GM21619 (cell line): Measurements from ENCODE around the gene TSC2.

Source experiments
- ATAC-seq: cut with Tn5 transposase; IDR thresholded peaks from one replicate; pipeline ENCODE4 v1.9.1; 2021; ENCODE audit not compliant: unreplicated experiment

TSC2 gene

DNA sequence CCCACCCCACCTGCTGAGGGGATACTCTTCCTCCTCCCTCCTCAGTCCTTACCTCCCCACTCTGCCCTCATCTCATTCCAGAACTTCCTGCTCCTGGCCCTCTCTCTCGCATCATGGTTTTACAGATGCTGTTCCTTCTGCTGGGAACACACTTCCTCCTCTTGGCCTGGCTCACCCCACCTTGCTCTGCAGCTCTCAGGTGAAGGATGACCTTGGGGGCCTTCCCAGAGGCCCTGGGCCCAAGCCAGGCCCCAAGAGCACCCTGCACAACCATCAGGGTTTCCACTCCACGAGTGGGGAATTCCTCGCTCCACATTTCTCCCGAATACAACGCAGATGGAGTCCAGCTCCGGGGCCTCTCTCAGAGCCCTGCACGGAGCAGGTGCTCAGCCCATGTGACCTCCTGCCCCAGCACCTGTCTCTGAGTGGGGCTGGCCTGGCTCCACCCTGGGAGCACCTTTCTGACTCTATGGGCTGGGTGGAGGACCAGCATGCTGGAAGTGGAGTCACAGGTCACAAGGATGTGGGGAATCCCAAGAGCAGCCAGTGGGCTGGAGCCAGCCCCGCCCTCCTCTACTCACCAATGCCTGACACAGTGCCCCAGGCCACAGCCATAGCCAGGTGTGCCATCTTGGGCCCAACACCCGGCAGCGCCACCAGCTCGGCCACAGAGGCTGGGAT is 4.7 kb upstream of the TSC2 start:
- ATAC-seq, result no peak

GRCh38 chr16:2043667-2044451 is 3.9 kb upstream of the TSC2 start:
- ATAC-seq, result no peak

- no peak for ATAC-seq
These were observed 3.2 kb upstream of the TSC2 start for GRCh38 chr16:2044541-2044940.

DNA sequence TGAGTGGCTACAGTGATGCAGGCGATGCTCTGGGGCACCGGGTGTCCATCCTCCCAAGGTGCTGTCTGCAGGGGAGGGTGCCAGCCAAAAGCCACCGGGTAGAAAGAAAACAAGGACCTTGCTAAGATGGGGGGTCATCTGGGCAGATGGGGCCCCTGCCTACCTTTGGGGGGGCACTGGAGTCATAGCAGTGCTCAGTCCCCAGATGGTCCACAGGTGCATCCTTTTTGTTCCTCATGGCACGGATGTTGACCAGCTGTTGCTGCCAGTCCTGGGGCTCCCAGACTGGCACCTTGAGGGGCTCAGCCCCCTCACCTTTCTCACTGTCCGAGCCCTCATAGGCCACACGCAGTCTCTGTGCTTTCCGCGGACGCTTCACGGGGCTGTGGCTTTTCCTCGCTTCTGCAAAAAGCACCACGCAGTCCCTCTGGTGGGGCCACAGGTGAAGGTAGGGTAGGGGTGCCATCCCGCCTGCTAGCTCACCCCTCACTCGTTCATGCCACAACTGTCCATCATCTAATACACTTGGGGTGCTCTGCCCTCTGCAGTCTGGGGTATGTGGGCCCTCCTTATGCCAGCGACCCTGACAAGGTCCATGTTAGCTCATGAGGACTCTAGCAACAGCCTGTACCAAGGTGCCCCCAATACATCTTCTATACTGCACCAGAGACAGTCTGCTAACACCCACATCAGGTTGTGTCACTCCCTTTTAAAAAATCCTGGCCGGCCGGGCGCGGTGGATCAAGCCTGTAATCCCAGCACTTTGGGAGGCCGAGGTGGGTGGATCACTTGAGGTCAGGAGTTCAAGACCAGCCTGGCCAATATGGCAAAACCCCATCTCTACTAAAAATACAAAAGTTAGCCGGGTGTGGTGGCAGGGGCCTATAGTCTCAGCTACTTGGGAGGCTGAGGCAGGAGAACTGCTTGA is 1.6 kb upstream of the TSC2 start:
- ATAC-seq, result no peak

DNA sequence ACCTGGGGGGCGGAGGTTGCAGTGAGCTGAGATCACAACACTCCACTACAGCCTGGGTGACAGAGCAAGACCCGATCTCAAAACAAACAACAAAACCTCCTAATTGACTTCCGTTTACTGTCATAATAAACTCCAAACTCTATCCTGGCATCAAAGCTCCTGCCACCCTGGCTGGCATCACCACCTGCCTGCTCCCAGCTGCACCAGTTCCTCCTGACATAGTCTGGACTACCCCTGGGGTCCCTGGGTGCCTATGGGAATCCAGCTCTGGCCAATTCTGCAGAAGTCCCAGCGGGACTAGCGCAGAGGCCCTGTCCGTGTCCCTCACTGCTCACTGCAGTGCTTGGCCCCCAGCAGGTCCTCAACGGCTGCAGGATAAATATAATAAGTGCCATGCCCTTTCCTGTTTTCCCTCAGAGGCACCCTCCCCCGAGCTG is 874 bp upstream of the TSC2 start:
- ATAC-seq, result no peak

DNA sequence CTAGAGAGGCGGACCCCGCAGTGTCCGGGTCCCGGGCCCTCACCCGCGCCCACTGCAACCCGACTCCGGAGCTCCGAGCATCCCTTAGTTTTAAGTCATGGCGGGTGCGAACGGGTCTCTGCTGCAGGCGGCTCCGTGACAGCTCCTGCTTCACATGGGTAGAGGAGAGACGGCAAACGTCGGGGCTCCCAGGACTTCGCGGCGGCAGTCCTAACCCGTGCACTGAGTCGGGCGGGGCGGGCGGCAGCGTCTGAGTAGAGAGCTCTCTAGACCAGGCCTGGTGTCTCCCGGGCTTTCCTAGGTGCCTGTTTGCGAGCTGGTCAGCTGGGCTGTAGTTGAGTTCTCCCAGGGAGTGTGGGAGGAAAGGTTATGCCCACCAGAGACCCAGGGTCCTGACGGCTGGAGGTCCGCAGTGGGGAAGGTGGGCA is 345 bp downstream of the TSC2 start:
- peak; percentile 6 for ATAC-seq

DNA sequence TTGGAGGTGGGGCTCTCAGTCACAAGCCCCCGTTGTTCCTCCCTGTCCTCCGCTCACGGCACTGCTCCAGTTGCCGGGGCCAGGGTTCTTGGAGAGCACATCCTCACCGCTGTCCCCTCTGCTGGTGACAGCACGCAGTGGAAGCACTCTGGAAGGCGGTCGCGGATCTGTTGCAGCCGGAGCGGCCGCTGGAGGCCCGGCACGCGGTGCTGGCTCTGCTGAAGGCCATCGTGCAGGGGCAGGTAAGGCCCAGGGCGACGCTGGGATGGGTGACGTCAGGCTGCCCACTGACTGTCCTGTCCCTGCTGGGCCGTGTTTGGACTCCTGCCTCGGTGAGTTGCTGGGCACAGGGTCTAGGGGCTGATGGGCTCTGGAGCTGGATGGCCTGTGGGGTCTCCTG is 5.4 kb downstream of the TSC2 start:
- ATAC-seq, result no peak

DNA sequence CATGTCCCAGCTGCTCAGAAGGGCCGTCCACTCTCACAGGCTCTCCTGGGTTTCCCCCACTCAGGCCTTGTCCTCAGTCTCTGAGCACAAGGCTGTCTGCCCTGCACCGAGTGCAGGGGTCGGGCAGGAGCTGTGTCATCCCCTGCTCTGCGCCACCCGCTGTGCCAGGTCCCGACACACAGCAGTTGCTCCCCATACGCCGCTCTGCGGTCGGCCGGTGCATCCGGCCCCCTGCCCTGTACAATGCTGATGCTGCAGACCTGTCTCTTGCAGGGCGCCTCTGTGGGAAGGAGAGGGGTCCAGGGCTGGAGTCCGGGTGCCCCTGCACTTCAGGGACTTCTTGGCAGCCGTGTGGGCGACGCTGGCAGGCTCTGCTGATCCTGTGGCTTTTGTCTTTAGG is 6.1 kb downstream of the TSC2 start:
- ATAC-seq, result no peak

DNA sequence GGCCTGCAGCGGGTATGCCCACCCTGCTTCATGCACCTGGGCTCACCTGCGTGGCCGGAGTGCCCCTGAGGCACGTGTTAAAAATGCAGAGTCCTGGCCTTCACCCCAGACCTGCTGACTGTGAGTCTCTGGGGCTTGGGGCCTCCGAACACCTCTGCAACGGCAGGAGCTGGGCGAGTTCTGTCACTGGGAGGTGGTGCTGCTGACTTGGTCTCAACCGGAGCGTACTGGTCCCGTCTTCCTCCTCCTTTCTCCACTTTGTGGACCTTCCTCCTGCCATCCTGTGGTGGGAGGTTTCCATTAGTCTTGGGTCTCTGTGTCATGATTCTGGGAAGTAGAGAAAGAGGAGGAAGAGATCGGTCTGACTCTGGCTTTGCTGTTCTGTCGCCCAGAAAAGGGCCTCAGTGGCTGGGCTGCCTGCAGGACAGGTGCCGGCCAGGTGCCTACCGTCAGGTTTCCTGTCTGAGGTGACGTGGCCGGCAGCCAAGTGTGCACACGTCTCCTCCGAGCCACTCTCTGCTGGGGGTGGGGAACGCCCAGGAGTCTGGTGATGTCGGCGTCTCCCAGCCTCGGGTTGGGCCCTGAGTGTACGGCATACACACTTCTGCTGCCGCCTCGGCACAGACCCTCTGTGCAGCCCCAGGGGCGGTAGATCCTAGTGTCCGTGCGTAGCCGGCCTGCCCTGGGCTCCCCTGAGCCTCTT is 6.9 kb downstream of the TSC2 start:
- ATAC-seq, result no peak

- no peak for ATAC-seq
These were observed 8.3 kb downstream of the TSC2 start for GRCh38 chr16:2056077-2056476.

DNA sequence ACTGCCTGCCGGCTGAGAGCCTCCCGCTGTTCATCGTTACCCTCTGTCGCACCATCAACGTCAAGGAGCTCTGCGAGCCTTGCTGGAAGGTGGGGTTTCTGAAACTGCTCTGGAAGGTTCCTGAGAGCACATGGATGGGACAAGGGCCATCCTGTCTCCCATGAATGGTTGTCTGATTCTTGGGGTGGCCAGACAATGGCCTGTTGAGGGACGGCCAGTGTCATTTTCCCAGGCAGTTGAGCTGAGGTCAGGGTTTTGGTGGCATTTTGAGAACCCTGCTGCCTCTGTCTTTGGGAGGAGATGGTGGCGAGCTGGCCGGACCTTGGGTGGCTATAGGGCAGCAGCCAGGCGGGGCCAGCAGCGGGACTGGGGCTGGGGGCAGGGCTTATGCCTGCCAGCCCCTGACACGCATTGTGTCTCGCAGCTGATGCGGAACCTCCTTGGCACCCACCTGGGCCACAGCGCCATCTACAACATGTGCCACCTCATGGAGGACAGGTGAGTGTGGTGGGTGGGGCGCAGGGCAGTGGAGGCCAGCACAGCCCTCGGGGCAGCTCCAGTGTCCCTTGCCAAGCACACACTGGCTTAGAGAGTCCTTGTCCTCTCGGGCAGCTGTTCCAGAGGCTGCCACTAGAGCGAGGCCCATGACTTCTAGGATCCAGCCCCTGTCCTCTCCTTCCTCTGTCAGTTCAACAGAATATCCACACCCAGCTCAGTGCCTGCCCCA is 9.1 kb downstream of the TSC2 start:
- ATAC-seq, result no peak

DNA sequence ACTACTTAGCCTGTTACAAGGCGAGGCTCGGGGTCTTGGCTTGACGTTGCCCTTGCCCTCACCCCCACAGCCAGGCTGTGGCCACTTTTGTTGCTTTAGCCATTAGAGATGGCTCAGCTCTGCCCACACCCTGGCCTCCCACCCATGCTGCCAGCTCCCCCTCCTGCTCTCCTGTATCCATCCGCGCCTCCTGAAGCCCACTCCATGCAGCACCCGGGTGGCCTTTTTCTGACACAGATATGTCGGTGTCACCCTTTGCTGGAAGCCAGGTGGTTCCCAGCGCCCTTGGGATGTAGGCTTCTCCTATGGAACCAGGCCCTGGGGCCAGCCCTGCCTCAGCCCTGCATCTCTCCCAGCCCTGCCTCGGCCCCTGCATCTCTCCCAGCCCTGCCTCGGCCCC is 9.7 kb downstream of the TSC2 start:
- no peak for ATAC-seq

DNA sequence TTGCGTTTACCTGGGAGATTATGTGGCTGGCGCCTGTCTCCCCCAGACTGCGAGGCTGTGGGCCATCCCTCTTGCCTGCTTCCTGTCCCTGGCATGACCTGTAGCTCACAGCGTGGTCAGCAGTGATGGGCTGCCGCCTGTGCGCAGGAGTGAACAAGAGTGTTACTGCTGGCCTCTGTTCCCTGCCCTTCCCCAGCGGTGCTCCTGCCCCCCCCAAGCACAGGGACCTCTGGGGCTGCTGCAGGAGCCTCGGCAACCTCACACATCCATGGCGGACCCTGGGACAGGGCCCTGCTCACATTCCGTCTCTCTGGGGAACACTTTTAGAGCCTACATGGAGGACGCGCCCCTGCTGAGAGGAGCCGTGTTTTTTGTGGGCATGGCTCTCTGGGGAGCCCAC is 10.6 kb downstream of the TSC2 start:
- no peak for ATAC-seq

DNA sequence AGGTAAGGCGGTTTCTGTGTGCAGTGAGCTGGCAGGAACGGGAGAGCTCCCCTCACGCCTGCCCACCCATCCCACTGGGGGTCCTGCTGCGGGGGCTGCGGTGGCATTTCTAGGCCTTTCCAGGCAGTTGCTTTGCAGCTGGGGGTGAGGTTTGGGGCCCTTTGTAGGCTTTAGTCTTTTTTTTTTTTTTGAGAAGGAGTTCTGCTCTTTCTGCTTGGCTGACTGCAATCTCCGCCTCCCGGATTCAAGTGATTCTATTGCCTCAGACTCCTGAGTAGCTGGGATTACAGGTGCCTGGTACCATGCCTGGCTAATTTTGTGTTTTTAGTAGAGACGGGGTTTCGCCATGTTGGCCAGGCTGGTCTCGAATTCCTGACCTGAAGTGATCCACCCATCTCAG is 11.1 kb downstream of the TSC2 start:
- ATAC-seq, result no peak

- ATAC-seq, result no peak
These were observed 12.6 kb downstream of the TSC2 start for GRCh38 chr16:2060346-2060745.

- ATAC-seq, result no peak
These were observed 13.2 kb downstream of the TSC2 start for GRCh38 chr16:2061023-2061422.

DNA sequence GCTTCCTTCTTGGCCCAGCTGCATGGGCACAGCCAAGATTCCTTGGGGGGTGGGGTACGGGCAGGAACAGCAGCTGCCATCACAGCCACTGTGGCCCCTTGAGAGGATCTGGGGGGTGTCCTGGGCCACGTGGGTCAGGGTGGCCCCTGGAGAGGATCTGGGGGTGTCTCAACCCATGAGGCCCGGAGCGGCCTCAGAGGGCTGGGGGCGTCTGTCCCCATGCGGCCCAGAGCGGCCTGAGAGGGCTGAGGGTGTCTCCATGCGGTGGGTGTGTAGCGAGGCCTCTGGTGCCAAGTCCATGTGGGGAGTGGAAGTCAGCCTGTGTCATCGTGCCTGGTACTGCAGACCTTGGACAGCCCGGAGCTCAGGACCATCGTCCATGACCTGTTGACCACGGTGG is 13.7 kb downstream of the TSC2 start:
- no peak for ATAC-seq

DNA sequence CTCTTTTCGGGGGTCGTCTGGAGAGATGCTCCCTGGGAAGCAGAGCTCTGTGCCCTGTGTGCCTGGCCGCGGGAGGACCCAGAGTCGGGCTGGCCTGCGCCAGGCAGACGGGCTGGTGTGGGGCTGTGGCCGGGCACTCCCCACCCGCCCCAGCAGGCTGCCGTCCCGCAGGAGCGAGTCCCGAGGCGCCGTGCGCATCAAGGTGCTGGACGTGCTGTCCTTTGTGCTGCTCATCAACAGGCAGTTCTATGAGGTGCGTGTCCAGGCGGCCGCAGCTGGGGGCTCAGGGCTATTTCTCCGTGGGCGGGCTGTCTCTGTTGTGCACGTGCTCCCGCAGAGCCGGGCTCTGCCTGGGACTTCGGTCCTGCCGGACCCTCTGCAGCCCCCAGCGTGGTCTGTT is 15.0 kb downstream of the TSC2 start:
- ATAC-seq, result no peak

- ATAC-seq, result no peak
These were observed 16.1 kb downstream of the TSC2 start for GRCh38 chr16:2063861-2064260.

DNA sequence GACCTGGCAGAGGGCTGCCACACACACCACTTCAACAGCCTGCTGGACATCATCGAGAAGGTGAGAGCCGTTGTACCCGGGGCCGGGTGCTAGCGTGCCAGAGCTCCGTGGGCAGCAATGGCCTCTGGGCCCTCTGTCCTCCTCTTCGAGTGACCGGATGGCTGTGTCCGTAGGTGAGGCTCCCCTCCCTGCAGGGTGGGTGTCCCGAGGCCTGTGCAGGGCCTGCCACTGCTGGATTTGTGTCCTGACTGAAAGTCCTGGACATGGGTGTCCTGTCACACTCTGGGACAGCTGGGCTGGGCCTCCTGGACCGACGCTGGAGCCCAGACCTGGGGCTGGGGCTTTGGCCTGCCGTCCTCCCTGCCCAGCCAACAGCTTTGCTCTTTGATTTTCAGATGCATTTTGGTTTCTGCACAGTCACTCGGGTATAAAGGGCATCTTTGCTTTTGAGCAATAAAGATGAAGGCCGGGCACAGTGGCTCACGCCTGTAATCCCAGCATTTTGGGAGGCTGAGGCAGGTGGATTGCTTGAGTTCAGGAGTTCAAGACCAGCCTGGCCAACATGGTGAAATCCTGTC is 16.7 kb downstream of the TSC2 start:
- ATAC-seq, result no peak
